Measurements from ENCODE around the gene MYL12A.
A peak's percentile ranks its signal among the peaks of the same experiment; 100 is the strongest.

The MYL12A gene

GRCh38 chr18:3254725-3255124 lies 7.1 kb downstream of the MYL12A start:
- TF ChIP-seq, protein P1, sequence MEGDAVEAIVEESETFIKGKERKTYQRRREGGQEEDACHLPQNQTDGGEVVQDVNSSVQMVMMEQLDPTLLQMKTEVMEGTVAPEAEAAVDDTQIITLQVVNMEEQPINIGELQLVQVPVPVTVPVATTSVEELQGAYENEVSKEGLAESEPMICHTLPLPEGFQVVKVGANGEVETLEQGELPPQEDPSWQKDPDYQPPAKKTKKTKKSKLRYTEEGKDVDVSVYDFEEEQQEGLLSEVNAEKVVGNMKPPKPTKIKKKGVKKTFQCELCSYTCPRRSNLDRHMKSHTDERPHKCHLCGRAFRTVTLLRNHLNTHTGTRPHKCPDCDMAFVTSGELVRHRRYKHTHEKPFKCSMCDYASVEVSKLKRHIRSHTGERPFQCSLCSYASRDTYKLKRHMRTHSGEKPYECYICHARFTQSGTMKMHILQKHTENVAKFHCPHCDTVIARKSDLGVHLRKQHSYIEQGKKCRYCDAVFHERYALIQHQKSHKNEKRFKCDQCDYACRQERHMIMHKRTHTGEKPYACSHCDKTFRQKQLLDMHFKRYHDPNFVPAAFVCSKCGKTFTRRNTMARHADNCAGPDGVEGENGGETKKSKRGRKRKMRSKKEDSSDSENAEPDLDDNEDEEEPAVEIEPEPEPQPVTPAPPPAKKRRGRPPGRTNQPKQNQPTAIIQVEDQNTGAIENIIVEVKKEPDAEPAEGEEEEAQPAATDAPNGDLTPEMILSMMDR (IDR thresholded peaks at IDR 0.05; ENCODE audit: low read depth, low read length, missing control alignments), result no peak
- DNase-seq (ENCODE audit: low read depth), result no peak
- no peak overlapping the region for H3K4me3 ChIP-seq (ENCODE audit: low read depth, low read length)
- in situ Hi-C loops (cut with HindIII; ENCODE audit: low sequenced_read_pairs), result loop anchor here (10.0 kb wide), 1 partner anchor 520 kb away; no protein-coding TSS in a partner anchor

DNA sequence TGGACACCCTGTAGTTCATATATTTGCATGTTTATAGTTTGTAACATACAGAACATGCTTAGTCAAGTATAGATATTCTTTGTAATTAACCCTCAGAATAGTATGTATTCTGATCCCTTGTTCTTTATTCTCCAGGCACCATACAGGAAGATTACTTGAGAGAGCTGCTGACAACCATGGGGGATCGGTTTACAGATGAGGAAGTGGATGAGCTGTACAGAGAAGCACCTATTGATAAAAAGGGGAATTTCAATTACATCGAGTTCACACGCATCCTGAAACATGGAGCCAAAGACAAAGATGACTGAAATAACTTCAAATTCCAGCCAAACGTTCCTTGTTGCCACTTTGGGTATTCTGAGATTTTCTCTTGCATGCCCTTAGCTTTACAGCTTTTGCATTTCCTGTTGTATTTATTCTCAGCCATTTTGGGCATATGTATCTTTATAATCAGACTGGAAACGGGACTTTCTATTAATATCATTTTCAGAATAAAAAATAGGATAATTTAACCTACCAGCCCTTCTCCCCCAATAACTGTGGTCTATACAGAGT lies 8.1 kb downstream of the MYL12A start:
- H3K4me3 ChIP-seq (ENCODE audit: low read depth, low read length), result no peak overlapping the region
- in situ Hi-C loops (cut with HindIII; ENCODE audit: low sequenced_read_pairs), result loop anchor here (10.0 kb wide), 1 partner anchor 521 kb away; no protein-coding TSS in a partner anchor
- TF ChIP-seq, protein P1 (IDR thresholded peaks at IDR 0.05; ENCODE audit: low read depth, low read length, missing control alignments), result no peak
- no peak for DNase-seq (ENCODE audit: low read depth)

DNA sequence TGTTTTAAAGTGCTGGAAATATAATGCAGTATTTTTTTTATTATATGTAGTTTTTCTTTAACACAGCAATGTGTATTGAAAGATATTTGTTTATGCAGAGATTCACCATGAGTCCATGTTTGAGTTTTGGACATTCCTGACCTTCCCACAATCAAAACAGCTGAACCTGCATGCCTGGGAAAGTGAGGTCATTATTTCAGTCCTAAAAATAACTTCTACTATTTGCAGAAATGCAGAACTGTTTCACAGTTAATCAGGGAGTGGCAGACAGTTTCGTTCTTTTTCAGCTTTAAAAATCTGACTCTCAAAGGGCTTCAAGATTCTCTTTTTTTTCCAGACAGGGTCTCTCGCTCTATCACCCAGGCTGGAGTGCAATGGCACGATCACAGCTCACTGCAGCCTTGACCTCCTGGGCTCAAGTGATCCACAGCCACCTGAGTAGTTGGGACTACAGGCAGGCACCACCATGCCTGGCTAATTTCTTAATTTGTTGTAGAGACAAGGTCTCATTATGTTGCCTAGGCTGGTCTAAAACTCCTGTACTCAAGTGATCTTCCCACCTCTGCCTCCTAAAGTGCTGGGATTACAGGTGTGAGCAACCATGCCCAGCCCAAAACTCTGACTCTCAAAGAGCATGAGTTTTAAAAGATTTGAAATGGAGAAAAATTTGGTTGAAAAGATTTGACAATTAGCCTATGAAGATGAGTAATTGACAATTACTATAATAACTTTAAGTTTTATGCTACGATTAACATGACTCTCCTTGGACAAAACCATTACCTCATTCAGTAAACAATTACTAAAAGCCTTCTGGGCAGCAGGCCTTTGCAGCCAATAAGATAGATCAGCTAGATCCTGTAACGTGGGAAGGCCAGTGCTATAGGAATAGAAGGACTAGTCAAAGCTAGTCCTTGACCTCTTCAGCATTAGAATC lies 9.4 kb downstream of the MYL12A start:
- DNase-seq (ENCODE audit: low read depth), result no peak
- no peak overlapping the region for H3K4me3 ChIP-seq (ENCODE audit: low read depth, low read length)
- TF ChIP-seq, protein P1 (IDR thresholded peaks at IDR 0.05; ENCODE audit: low read depth, low read length, missing control alignments), result no peak

GRCh38 chr18:3257627-3258120 lies 10.1 kb downstream of the MYL12A start:
- in situ Hi-C loops (cut with HindIII; ENCODE audit: low sequenced_read_pairs), result loop anchor here (10.0 kb wide), 1 partner anchor 523 kb away; no protein-coding TSS in a partner anchor
- DNase-seq (ENCODE audit: low read depth), result no peak
- H3K4me3 ChIP-seq (ENCODE audit: low read depth, low read length), result no peak overlapping the region
- TF ChIP-seq, protein P1 (IDR thresholded peaks at IDR 0.05; ENCODE audit: low read depth, low read length, missing control alignments), result no peak

More for the DNA sequence above, 9.4 kb downstream of the MYL12A start:
- in situ Hi-C loops (cut with HindIII; ENCODE audit: low sequenced_read_pairs), result loop anchor here (10.0 kb wide), 1 partner anchor 522 kb away; no protein-coding TSS in a partner anchor

GRCh38 chr18:3260995-3261372 lies 13.4 kb downstream of the MYL12A start:
- peak overlapping the region; percentile 73 for H3K4me3 ChIP-seq (ENCODE audit: low read depth, low read length)
- in situ Hi-C loops (cut with HindIII; ENCODE audit: low sequenced_read_pairs), result no loop called here
- DNase-seq (ENCODE audit: low read depth), result no peak
- TF ChIP-seq, protein P1 (IDR thresholded peaks at IDR 0.05; ENCODE audit: low read depth, low read length, missing control alignments), result no peak

GRCh38 chr18:3261373-3262233 lies 14.0 kb downstream of the MYL12A start, which contains the start of gene MYL12B:
Gene MYL12B, plus strand, starts transcription at chr18:3262133. Its CDS starts 10,766 bp downstream, at chr18:3272899.
- DNase-seq (ENCODE audit: low read depth), result no peak
- H3K4me3 ChIP-seq (ENCODE audit: low read depth, low read length), result peak within 1 kb of the TSS; percentile 73
- TF ChIP-seq, protein P1 (IDR thresholded peaks at IDR 0.05; ENCODE audit: low read depth, low read length, missing control alignments), result peak; percentile 6
- in situ Hi-C loops (cut with HindIII; ENCODE audit: low sequenced_read_pairs), result no loop called here
